ENCODE data around the gene VEGFD. TPM values are rescaled to one million over a fixed set of nuclear protein-coding genes. Genes with fewer than 3 reads are reported as not detected.

VEGFD gene
- total and polyA plus RNA-seq, 2 of the 13 experiments (the other 11 are each of a cell fraction or from before 2014, with no cell fraction given), result 0.11 to 0.35 TPM

- Histone ChIP-seq H4K20me1 (ENCODE audit: insufficient read depth, low read length) (no peaks in the 10 kb centered on the region), H3K36me3 (replicated peaks in 1 of 2; ENCODE audit: control insufficient read depth in 1 of 2, insufficient read depth in 2 of 2, low read length in 2 of 2) (peaks cover 2 to 8% of the 10 kb centered on the region in 2 experiments; a peak in 3 of 5 replicates), H3K9me3 (ENCODE audit: low read length) (no peaks in the 10 kb centered on the region), H2AFZ (ENCODE audit: low read length) (peak within 1 kb of the TSS; percentile 42), H3K4me3 (replicated peaks in 1 of 3; ENCODE audit: insufficient read depth in 1 of 3, low read depth in 2 of 3, low read length in 3 of 3) (peak within 1 kb of the TSS; percentile 77 to 85 (median 80)), H3K79me2 (ENCODE audit: insufficient read depth, low read length) (peaks cover 11% of the 10 kb centered on the region), H3K27ac (ENCODE audit: extremely low read length, insufficient read depth, low read length) (peak within 1 kb of the TSS; percentile 72), H3K27me3 (ENCODE audit: control insufficient read depth in 1 of 2, insufficient read depth in 2 of 2, low read length in 2 of 2) (no peaks in the 10 kb centered on the region; a peak in 1 of 5 replicates), H3K9ac (ENCODE audit: insufficient read depth, low read depth, low read length) (peak within 1 kb of the TSS; percentile 77), H3K4me2 (ENCODE audit: low read depth, low read length) (peak within 1 kb of the TSS; percentile 95), H3K4me1 (ENCODE audit: insufficient read depth, low read length) (peaks cover 7% of the 10 kb centered on the region; the same call in 1 of the 2 replicates)
- intact Hi-C loops (cut with micrococcal nuclease; ENCODE audit: unreplicated experiment) (loop anchor here (2.0 kb wide), 1 partner anchor 67 kb away; no protein-coding TSS in a partner anchor), in situ Hi-C loops (cut with HindIII; ENCODE audit: extremely low pct_ligation_motif_present, low pct_unique_long_range_greater_than_20kb) (loop anchor here (25.0 kb wide), 1 partner anchor 352 kb away; no protein-coding TSS in a partner anchor)
- FAIRE-seq (peak; percentile 96), ATAC-seq (peak; percentile 100), DNase-seq (ENCODE audit: low spot score) (peak; percentile 90)
- ChIA-PET CTCF (ENCODE audit: low intra/inter-chr PET ratio, low total read pairs) (no interaction called here), POLR2A (no interaction called here)
- 0% methylated on average over 6 of the region's 72 CpGs for WGBS (ENCODE audit: low lambda C conversion rate)
- no TSS peak for BruUV-seq (replicated peaks)
- TF ChIP-seq ZFY (CRISPR knock-in tag; IDR thresholded peaks at IDR 0.05) (peak; percentile 77), GATAD1 (CRISPR knock-in tag; IDR thresholded peaks at IDR 0.05) (peak; percentile 75), RBFOX2 (IDR thresholded peaks at IDR 0.05; ENCODE audit: low read depth, low read length) (peak; percentile 83), DRAP1 (CRISPR knock-in tag; IDR thresholded peaks at IDR 0.05) (peak; percentile 63), TFDP2 (CRISPR knock-in tag; IDR thresholded peaks at IDR 0.05) (peak; percentile 79), TBX2 (CRISPR knock-in tag; IDR thresholded peaks at IDR 0.05; ENCODE audit: borderline replicate concordance) (peak; percentile 43; the same call in 1 of the 2 replicates), RFX1 (IDR thresholded peaks at IDR 0.05) (peak; percentile 71; the same call in 1 of the 2 replicates), SP4 (CRISPR knock-in tag; IDR thresholded peaks at IDR 0.05) (peak; percentile 60), ELF3 (CRISPR knock-in tag; IDR thresholded peaks at IDR 0.05) (peak; percentile 30; the same call in 1 of the 2 replicates), POLR2A (IDR thresholded peaks at IDR 0.05; ENCODE audit: insufficient read depth in 1 of 2, low read depth in 2 of 2, low read length in 2 of 2) (peak; percentile 74 to 85), ZFP91 (CRISPR knock-in tag; IDR thresholded peaks at IDR 0.05; ENCODE audit: borderline replicate concordance) (peak; percentile 61; the same call in 1 of the 2 replicates), SALL1 (CRISPR knock-in tag; IDR thresholded peaks at IDR 0.05) (peak; percentile 46), RERE (CRISPR knock-in tag; IDR thresholded peaks at IDR 0.05; ENCODE audit: low read depth) (no peak), SAP130 (CRISPR knock-in tag; IDR thresholded peaks at IDR 0.05; ENCODE audit: low read depth) (peak; percentile 92), HNRNPLL (IDR thresholded peaks at IDR 0.05; ENCODE audit: low read depth, low read length, poor library complexity, severe bottlenecking) (peak; percentile 94)
These were observed 48.8 kb downstream of the VEGFD start, which contains the start of gene PIGA for GRCh38 chrX:15335135-15336022. PIGA (minus strand) TSS chrX:15335523; CDS start chrX:15331930, 3,593 bp downstream.
